Panc1 (cell line): ENCODE results near the gene SSNA1.

ENCODE experiments used
- POLR2AphosphoS5 ChIP-seq: IDR thresholded peaks from 2 replicates; pipeline ENCODE4 v1.6.1; 2012; ENCODE audit warnings: mild to moderate bottlenecking, low read depth, low read length, moderate library complexity
- REST ChIP-seq, 2 experiments: IDR thresholded peaks; 2 replicates each; pipeline ENCODE4 v1.6.1; 2011 to 2012; ENCODE audit warnings: low read depth in 2 of 2, control low read depth in 1 of 2, low read length in 1 of 2, mild to moderate bottlenecking in 1 of 2, moderate library complexity in 1 of 2; ENCODE audit not compliant: insufficient read depth in 1 of 2
- SIN3A ChIP-seq: IDR thresholded peaks from 2 replicates; pipeline ENCODE4 v1.6.1; 2012; ENCODE audit warnings: low read depth, mild to moderate bottlenecking, low read length, moderate library complexity, borderline replicate concordance; ENCODE audit not compliant: insufficient read depth
- TF ChIP-seq, protein P1 (sequence below): fragments of 450-650 bp; IDR thresholded peaks from 2 replicates; pipeline ENCODE4 v1.5.1; 2017; ENCODE audit warnings: mild to moderate bottlenecking

DNA sequence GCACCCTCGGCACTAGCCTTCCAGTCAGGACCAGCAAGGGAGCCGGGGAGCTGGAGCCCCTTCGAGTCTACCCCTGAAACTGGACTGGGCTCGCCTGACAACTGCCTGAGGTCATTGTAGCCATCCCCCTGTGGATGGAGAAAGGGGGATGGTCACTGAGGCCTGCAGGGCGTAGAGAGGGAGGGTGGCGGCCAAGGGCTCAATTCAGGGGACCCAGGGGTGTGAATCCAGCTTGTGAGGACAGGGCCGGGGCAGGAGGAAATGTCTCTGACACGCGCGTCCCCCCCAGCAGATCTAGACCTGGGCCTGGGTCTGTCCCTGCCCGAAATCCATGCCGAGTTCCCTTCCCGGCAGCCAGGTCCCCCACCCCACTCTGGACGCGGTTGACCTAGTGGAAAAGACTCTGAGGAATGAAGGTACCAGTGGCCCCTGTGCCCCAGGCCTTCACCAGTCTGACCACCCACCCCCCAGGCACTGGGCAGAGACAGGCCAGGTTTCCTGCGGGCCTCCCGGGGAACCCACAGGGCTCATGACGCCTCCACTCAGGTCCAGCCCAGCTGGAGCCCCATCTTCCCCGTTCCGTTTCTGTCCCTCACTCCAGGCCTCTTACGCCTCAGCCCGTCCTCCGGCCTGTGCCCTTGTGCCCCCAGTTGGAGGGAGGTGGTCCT, 43.0 kb downstream of the SSNA1 start:
- TF ChIP-seq POLR2AphosphoS5 (no peak), REST (IDR thresholded peaks at IDR 0.05; ENCODE audit: insufficient read depth in 1 of 2, low read depth in 2 of 2, low read length in 1 of 2) (no peak), SIN3A (no peak)
- TF ChIP-seq, protein P1, sequence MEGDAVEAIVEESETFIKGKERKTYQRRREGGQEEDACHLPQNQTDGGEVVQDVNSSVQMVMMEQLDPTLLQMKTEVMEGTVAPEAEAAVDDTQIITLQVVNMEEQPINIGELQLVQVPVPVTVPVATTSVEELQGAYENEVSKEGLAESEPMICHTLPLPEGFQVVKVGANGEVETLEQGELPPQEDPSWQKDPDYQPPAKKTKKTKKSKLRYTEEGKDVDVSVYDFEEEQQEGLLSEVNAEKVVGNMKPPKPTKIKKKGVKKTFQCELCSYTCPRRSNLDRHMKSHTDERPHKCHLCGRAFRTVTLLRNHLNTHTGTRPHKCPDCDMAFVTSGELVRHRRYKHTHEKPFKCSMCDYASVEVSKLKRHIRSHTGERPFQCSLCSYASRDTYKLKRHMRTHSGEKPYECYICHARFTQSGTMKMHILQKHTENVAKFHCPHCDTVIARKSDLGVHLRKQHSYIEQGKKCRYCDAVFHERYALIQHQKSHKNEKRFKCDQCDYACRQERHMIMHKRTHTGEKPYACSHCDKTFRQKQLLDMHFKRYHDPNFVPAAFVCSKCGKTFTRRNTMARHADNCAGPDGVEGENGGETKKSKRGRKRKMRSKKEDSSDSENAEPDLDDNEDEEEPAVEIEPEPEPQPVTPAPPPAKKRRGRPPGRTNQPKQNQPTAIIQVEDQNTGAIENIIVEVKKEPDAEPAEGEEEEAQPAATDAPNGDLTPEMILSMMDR, result no peak
